Inferior parietal cortex (tissue), 1 donor: ENCODE data around the gene LINGO4.

Experiments used
- DNase-seq: peaks from one replicate; pipeline ENCODE4 v3.0.0-alpha.2; 2016; ENCODE audit errors: extremely low spot score

The LINGO4 gene

DNA sequence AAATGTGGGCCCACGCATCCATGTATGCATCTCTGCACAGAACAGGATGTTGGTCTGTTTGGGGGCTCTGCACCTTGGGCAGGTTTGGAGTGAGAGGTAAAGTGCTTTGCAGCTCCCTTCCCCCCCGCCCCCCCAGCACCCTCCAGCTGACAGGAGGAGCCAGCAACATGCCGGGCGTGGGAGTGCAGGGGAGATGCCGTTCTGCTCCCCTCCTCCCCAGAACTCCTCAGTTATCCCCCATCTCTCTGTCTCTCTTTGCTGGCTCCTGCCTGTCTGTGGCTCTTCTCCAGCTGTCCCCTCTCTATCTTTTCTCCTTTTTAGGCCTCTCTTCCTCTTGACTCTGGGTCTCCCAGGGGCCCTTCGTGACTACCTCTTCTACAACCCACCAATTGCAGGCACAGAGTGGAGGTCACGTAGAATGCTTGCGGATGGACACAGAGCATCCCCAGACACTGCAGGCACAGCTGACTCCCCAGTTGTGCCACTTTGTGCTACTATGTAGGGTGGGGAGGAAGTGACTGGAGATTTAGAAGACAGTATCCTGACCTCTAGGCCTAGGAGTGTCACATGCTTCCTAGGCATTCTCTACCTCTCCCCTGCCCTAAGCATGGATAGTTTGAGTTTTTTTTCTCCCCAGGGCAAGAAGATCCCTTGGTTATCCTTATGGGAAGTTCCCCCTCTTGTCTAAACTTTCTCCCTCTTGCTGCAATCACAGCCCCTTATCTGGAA lies 28.1 kb upstream of the LINGO4 start:
- no peak for DNase-seq

DNA sequence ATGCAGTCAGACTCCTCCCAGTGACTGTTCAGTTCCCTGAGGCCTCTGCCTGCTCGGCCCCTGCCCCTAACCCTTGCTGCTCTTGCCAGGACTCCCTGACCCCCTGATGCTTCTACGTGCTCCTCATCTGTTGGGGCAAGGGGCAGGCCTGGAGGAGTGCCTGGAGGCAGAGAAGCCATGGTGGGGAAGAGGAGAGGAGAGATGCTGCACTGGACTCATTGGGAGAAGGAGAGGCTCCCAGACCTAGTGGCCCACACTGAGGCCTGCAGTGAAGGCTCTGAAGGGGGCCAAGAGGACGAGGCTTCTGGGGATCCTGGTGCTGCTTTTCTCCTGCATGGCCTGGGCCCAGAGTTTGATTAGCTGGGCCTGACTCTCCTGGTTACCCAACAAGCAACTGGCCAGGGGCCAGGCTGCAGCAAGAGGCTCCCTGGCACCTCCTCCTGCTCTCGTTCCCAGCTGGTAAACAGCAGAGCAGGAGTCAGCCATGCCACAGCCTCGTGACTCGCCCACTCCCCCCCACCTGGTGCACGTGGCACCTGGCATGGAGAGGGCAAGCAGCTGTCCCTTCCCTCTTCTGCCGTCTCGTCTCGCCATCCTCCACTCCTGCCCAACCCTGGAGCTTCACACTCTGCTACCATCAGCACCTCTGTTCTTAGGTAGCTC lies 27.2 kb upstream of the LINGO4 start:
- DNase-seq: no peak

DNA sequence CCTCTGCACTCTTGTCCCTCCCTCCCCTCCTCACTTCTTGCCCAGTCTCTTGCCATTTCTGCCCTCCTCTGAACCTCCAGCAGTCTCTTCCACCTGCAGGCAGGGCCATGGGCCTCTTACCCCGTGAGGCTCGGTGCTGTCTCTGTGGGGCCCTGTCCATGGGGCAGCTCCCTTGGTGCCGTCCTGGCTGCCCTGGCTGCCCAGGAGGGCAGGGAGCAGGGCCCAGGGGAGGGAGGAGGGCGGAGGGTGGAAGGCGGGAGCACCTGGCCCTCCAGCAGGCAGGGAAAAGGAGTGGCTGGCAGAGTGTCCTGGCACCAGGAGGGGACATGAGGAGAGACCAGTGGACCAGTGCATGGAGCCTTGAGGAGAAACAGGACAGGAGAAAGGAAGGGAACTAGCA lies 26.4 kb upstream of the LINGO4 start, which contains the start of gene RORC:
TSS of gene RORC (minus strand) at position 198 of the 400 bp plus-strand sequence. CDS start at position 160, 38 bp downstream.
- no peak for DNase-seq

- DNase-seq: no peak
These were observed 26.0 kb upstream of the LINGO4 start for GRCh38 chr1:151831256-151831591.

- no peak for DNase-seq
These were observed 24.8 kb upstream of the LINGO4 start for GRCh38 chr1:151830055-151830454.

DNA sequence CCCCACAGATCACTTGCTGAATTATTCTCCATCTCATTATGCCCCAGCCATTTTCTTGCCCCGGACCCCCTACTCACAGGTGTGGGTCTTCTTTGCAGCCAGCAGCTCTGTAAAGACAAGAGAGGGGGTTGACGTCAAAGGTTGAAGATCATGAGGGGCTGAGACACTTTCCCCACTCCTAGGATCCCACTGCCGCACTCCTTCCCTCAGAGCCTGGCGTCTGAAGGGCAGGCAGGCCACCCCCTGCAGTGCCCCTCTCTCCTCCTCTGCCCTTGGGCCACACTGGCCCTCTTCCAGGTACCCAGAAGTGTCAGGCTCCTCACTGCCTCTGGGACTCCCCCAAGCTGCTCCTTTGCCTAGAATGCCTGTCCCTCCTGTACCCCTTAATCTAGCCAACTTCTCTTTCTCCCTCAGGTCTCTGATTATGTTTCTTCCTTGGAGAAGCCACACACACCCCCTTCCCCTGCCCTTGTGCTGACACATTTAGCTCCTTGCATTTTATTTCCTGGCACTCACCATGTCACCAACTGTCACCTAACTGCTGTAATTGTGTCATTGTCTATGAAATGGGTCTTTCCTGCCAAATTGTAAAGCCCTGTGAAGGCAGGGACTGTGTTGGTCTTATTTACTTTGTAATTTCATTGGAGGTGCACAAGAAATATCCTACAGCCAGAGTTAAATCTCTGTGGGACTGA lies 24.3 kb upstream of the LINGO4 start:
- no peak for DNase-seq

- no peak for DNase-seq
These were observed 23.7 kb upstream of the LINGO4 start for GRCh38 chr1:151828921-151829320.

DNA sequence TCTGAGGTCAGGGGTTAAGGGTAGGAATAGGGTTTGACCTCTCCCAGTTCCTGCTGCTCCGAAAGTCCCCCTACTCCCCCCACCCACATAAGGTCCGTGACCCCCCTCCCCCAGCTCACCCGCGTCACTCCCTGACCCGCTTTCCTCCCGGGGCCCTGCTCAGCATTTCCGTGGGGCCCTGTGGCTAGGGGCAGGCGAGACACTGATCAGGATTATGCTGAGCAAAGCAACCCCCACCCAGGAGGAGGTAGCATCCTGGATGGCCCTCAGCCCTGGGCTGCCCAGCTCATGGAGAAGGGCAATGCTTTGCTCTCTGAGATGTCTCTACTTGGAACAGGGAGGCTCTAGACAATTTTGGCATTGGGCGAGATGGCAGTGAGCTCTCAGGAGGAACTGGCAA lies 22.6 kb upstream of the LINGO4 start:
- DNase-seq: no peak

DNA sequence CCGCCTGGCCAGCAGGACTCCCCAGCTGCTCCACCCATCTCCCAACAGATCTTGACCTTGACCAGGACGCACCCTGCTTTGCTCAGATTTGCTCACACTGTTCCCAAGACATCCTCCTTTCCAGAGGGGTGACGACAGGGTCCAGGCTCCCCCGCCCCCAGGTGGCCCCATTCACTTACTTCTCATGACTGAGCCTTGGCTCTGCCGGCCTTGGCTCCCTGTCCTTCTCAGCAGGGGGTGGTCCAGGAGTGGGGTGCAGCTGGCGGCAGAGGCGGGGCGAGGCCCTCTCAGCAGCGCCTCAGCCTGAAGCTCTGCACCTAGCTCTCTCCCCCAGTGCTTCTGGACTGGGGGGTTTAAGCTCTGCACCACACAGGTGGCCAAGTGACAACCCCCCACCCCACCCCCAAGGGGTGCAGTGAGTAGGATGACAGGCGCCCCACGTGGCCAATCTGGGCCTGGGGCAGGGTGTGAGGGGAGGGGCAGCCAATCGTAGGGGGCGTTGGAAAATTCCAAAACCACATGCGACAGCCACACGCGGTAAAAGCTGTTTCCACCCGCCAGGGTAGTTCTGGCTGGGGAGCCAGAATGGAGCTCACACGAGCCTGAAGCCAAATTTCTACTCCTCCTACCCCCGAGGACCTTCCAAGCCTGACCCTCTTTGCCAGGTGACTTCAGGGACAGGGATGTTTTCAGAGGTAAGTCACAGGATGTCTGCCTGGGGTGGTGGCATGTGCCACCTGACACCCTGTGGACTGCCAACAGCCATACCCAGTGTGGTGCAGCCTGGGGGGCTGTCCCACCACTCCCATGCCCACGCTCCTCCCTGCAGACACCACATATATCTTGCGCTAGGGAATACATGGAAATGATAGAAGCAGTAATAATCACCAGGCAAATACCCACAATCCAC lies 20.8 kb upstream of the LINGO4 start:
- DNase-seq: no peak

- DNase-seq: no peak
These were observed 20.0 kb upstream of the LINGO4 start for GRCh38 chr1:151825204-151825603.

DNA sequence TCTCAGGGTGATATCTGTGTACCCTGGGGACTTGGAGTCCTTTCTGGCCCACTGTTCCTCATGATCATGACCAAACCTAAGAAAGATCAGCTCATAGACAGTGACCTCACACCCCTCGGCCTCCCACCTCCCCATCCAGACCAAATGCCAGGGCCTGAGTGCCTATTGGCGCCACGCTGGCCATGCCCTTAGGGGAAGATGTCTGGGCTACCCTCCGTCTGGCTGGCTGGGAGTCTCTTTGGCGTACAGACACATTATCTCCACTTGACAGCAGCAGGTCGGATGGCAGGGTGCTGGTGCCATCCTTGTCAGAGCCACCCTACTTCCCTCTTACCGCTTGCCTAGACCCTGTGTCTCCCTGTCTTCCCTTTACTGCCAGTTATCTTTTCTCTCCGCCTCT lies 18.0 kb upstream of the LINGO4 start:
- no peak for DNase-seq

DNA sequence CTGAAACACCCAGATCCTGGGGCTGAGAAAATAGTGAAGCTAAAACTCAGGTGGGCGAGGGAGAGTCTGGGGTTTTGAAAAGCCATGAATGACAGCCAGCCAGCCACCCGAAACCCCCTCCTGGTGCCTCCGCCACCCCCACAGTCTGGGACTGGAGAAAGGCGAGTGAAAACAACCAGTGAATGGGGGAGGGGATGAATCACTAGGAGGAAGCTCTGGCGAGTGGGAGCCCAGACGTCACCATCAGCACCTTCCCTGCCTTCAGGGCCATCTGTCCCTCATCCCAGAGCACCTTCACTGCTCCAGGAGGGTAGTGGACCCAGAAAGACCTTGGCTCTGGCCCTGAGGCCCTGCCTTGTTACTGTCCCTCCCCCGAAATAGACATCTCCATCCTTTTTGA lies 17.2 kb upstream of the LINGO4 start:
- DNase-seq: no peak

DNA sequence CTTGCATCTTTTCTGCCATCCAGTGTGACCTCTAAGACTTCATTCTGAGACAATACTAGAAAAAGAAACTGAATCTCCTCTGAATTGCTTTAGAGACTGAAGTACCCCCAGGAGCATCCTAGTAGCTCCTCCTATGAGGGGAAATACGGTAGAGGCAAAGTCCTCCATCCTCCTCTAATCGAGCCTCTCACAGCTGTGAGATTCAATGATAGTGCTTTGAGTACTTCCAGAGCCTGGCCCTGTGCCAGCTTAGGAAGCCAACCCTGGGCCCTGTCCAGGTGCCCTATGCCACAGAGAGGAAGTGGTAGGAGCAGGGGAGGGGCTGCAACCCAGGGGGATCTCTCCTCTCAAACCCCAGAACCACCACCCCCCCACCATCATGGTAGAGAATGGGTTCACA lies 15.7 kb upstream of the LINGO4 start:
- DNase-seq: no peak

- DNase-seq: no peak
These were observed 14.9 kb upstream of the LINGO4 start for GRCh38 chr1:151819976-151820623.

DNA sequence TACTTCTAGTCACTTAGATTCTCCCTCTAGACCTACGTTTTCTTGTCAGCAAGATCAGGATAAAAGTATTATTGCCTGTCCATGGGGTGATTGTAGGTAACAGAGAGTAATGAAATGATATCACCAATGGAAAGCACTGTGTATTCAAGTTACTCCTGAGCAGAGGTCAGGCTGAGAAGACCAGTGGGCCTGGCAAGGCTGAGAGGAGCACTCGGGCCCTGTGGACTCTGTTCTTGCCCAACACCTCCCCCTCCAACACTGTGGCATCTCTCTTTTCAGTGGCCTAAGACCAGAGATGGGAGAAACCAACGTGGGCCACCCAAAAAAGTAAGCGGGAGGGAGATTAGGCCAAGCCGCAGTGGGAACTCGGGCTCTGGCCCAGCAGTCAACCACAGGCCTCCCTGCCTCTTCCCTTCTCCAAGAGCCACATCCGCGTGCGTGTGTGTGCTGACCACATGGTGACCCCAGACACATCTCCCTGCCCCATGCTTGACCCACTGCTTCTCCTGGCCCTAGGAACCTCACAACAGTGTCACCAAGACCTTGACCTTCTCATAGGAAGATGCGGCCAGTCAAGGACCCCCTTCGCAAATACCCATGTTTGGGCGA lies 14.1 kb upstream of the LINGO4 start:
- no peak for DNase-seq

DNA sequence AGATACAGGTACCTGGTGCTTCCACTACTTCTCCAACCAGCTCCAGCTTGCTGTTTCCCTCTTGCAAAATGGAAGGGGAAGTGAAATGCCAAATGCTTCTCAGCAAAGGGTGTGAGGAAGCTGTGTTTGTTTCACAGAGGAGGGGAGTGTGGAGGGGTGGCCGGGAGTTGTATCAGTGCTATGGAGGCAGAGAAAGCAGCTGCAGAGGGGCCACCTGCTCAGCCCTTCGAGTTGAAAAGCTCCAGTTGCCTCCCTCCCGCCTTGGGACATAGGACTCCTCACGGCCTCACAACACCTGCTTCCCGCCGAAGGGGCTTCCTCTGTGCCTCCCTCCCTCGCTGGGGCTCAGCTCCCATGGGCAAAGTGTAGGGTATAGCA lies 12.1 kb upstream of the LINGO4 start:
- no peak for DNase-seq

DNA sequence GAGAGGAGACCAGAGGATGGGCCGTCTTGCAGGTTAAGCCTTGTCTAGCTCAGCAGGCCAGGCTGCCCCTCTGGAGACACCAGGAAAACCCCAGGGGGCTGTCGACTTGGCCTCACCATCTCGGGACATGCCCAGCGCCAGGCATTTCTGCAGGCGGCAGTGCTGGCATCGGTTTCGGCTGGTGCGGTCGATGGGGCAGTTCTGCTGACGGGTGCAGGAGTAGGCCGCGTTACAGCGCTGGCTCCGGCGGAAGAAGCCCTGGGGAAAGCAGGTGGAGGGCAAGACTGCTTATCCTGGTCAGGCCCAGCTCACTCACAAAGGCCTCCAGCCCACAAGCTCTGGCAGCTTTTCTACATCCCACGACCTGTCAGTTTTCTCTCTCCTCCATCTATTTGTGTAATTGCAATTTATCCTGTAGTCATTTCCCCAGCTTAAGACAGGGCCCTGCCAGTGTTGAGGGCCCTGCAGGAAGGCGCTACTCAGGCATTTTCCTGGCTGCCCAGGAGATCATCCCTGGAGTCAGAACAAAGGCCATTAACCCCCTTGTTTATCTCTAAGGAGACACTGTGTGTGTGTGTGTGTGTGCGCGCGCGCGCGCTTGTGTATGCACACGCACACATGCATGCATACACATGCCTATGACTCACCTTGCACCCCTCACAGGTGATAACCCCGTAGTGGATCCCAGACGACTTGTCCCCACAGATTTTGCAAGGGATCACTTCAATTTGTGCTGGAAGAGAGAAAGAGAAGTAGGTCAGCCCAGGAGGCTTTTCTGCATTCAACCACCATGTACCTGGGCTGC lies 11.5 kb upstream of the LINGO4 start:
- no peak for DNase-seq

GRCh38 chr1:151815716-151816327 lies 10.6 kb upstream of the LINGO4 start:
- DNase-seq: no peak

GRCh38 chr1:151814971-151815545 lies 9.8 kb upstream of the LINGO4 start:
- no peak for DNase-seq
